OCI-LY1 (cell line): ENCODE measurements around the gene EEF1AKMT4.

Experiments
- H2AFZ ChIP-seq: fragments of 200-600 bp; sonication (generic), shearing (Covaris generic); 2 replicates; pipeline ENCODE4 v1.6.0; 2014; ENCODE audit warnings: antibody characterized with exemption, mild to moderate bottlenecking, low read length
- H3F3A ChIP-seq: fragments of 200-600 bp; sonication (generic), shearing (Covaris generic); 2 replicates; pipeline ENCODE4 v1.6.0; 2014; ENCODE audit warnings: mild to moderate bottlenecking, antibody characterized with exemption, low read length, moderate library complexity; ENCODE audit not compliant: insufficient read depth
- H3K27ac ChIP-seq: fragments of 200-600 bp; sonication (generic); 2 replicates; pipeline ENCODE4 v1.5.1; 2014; ENCODE audit warnings: low read length, mixed run types, mild to moderate bottlenecking, low read depth; ENCODE audit not compliant: poor library complexity, severe bottlenecking
- H3K27me3 ChIP-seq: fragments of 200-600 bp; sonication (generic); 2 replicates; pipeline ENCODE4 v1.6.0; 2014; ENCODE audit warnings: antibody characterized with exemption, mild to moderate bottlenecking, low read length, moderate library complexity; ENCODE audit not compliant: insufficient read depth
- H3K36me3 ChIP-seq: fragments of 200-600 bp; sonication (generic); 2 replicates; pipeline ENCODE4 v1.6.1; 2014; ENCODE audit warnings: mild to moderate bottlenecking, antibody characterized with exemption, low read length, moderate library complexity, mixed read lengths; ENCODE audit not compliant: insufficient read depth
- H3K4me1 ChIP-seq: fragments of 200-600 bp; sonication (generic); 2 replicates; pipeline ENCODE4 v1.5.1; 2014; ENCODE audit warnings: mild to moderate bottlenecking, low read length, moderate library complexity; ENCODE audit not compliant: insufficient read depth, severe bottlenecking
- H3K4me2 ChIP-seq: fragments of 200-600 bp; sonication (generic), shearing (Covaris generic); 2 replicates; pipeline ENCODE4 v1.6.1; 2014; ENCODE audit warnings: low read length
- H3K4me3 ChIP-seq: fragments of 200-600 bp; sonication (generic); 2 replicates; pipeline ENCODE4 v1.5.1; 2014; ENCODE audit warnings: low read length, low read depth, mild to moderate bottlenecking, mixed read lengths; ENCODE audit not compliant: poor library complexity, severe bottlenecking
- H3K79me2 ChIP-seq: fragments of 200-600 bp; shearing (Covaris generic); 2 replicates; pipeline ENCODE4 v1.6.1; 2016; ENCODE audit warnings: mixed run types, low read length, mixed read lengths; ENCODE audit not compliant: insufficient read depth
- H3K9ac ChIP-seq: fragments of 200-600 bp; sonication (generic), shearing (Covaris generic); 2 replicates; pipeline ENCODE4 v1.6.1; 2014; ENCODE audit warnings: mild to moderate bottlenecking, low read length, mixed read lengths
- H3K9me2 ChIP-seq: fragments of 200-600 bp; sonication (generic), shearing (Covaris generic); 2 replicates; pipeline ENCODE4 v1.6.1; 2014; ENCODE audit warnings: low read depth, mild to moderate bottlenecking, low read length, mixed read lengths
- H3K9me3 ChIP-seq: fragments of 200-600 bp; shearing (Covaris generic); 2 replicates; pipeline ENCODE4 v1.6.1; 2014; ENCODE audit warnings: low read length, mixed read lengths
- H4K20me1 ChIP-seq: fragments of 200-600 bp; sonication (generic), shearing (Covaris generic); 2 replicates; pipeline ENCODE4 v1.6.0; 2016; ENCODE audit warnings: mild to moderate bottlenecking, low read length; ENCODE audit not compliant: insufficient read depth
- CTCF ChIP-seq: fragments of 200-600 bp; sonication (generic), shearing (Covaris generic); IDR thresholded peaks from 2 replicates; pipeline ENCODE4 v1.5.1; 2017; ENCODE audit warnings: mild to moderate bottlenecking, antibody characterized with exemption, low read length, moderate library complexity, mixed read lengths
- EZH2 ChIP-seq: fragments of 200-600 bp; sonication (generic), shearing (Covaris generic); IDR thresholded peaks from 2 replicates; pipeline ENCODE4 v1.8.0; 2017; ENCODE audit warnings: borderline replicate concordance, mixed run types, mild to moderate bottlenecking, antibody characterized with exemption, low read length, moderate library complexity, mixed read lengths

The EEF1AKMT4 gene

GRCh38 chr3:184257083-184257915 is 7.8 kb downstream of the EEF1AKMT4 start:
- Histone ChIP-seq H3K9ac (no peak overlapping the region), H2AFZ (no peak overlapping the region), H4K20me1 (no peaks in the 10 kb centered on the region), H3F3A (no peaks in the 10 kb centered on the region), H3K4me1 (peaks cover 12% of the 10 kb centered on the region), H3K9me3 (no peaks in the 10 kb centered on the region), H3K27ac (no peak overlapping the region), H3K79me2 (no peaks in the 10 kb centered on the region), H3K27me3 (peaks cover 3% of the 10 kb centered on the region; the same call in 1 of the 2 replicates), H3K36me3 (no peaks in the 10 kb centered on the region; the same call in 1 of the 2 replicates), H3K9me2 (no peaks in the 10 kb centered on the region), H3K4me2 (no peak overlapping the region), H3K4me3 (no peak overlapping the region)
- TF ChIP-seq EZH2 (no peak), CTCF (no peak)

- H3K79me2 ChIP-seq = no peaks in the 10 kb centered on the region
- no peaks in the 10 kb centered on the region for H4K20me1 ChIP-seq
- TF ChIP-seq CTCF (no peak), EZH2 (no peak)
- H3K9me3 ChIP-seq = no peaks in the 10 kb centered on the region
- no peak overlapping the region for H2AFZ ChIP-seq
- H3F3A ChIP-seq = no peaks in the 10 kb centered on the region
- no peaks in the 10 kb centered on the region for H3K9me2 ChIP-seq
- peaks cover 12% of the 10 kb centered on the region for H3K4me1 ChIP-seq
- H3K36me3 ChIP-seq = no peaks in the 10 kb centered on the region; the same call in 1 of the 2 replicates
- H3K9ac ChIP-seq = no peak overlapping the region
- peaks cover 10% of the 10 kb centered on the region; the same call in 1 of the 2 replicates for H3K27me3 ChIP-seq
- H3K27ac ChIP-seq = no peak overlapping the region
- H3K4me3 ChIP-seq = no peak overlapping the region
- H3K4me2 ChIP-seq = no peak overlapping the region
These were observed 9.5 kb downstream of the EEF1AKMT4 start for GRCh38 chr3:184258926-184259325.

GRCh38 chr3:184259396-184259877 is 10.0 kb downstream of the EEF1AKMT4 start:
- H3K27ac ChIP-seq = no peak overlapping the region
- H3K27me3 ChIP-seq = peaks cover 10% of the 10 kb centered on the region; the same call in 1 of the 2 replicates
- peaks cover 12% of the 10 kb centered on the region for H3K4me1 ChIP-seq
- no peaks in the 10 kb centered on the region for H3F3A ChIP-seq
- no peaks in the 10 kb centered on the region for H3K79me2 ChIP-seq
- no peak overlapping the region for H3K4me3 ChIP-seq
- TF ChIP-seq CTCF = no peak
- TF ChIP-seq EZH2 = no peak
- H3K9ac ChIP-seq = no peak overlapping the region
- no peaks in the 10 kb centered on the region for H4K20me1 ChIP-seq
- no peaks in the 10 kb centered on the region; the same call in 1 of the 2 replicates for H3K36me3 ChIP-seq
- H3K9me3 ChIP-seq = no peaks in the 10 kb centered on the region
- H2AFZ ChIP-seq = no peak overlapping the region
- H3K9me2 ChIP-seq = no peaks in the 10 kb centered on the region
- no peak overlapping the region for H3K4me2 ChIP-seq
